B cell (primary cell): Measurements from ENCODE around the gene IFRD2. TPM values are rescaled to one million over a fixed set of nuclear protein-coding genes. Genes with fewer than 3 reads are reported as not detected.

Source experiments
- ATAC-seq: fragments of 200-7000 bp; cut with Tn5 transposase; one replicate; pipeline ENCODE4 v1.10.0; 2021; ENCODE audit warnings: low read depth, mild to moderate bottlenecking, moderate number of reproducible peaks, moderate library complexity
- CTCF ChIA-PET: fragments of 350-600 bp; sonication (Branson Sonifier 250); formaldehyde crosslinking; loops from one replicate; lab custom pipeline; 2021; ENCODE audit warnings: antibody characterized with exemption, inconsistent platforms; lab: Charles Lee
- POLR2A ChIA-PET: fragments of 350-600 bp; sonication (Branson Sonifier 250); formaldehyde crosslinking; loops from one replicate; lab custom pipeline; 2021; ENCODE audit warnings: antibody characterized with exemption; lab: Charles Lee
- DNase-seq: peaks from one replicate; pipeline ENCODE4 v3.0.0; 2013
- H2AFZ ChIP-seq: 2 replicates; pipeline ENCODE4 v1.6.1; 2012; ENCODE audit warnings: mild to moderate bottlenecking, low read depth, low read length; ENCODE audit not compliant: insufficient read depth, poor library complexity, severe bottlenecking
- H3K27ac ChIP-seq, 2 donors: 1 replicate in 1 of 2; 2 replicates in 1 of 2; pipeline ENCODE4 v1.5.1; 2012 to 2013; ENCODE audit warnings: low read length in 2 of 2, mild to moderate bottlenecking in 2 of 2, moderate library complexity in 1 of 2
- H3K27me3 ChIP-seq, 4 experiments: fragments of 200-600 bp in 1 of 4; sonication (generic) in 1 of 4; replicated peaks in 1 of 4; 1 replicate in 2 of 4; 2 replicates in 2 of 4; pipeline versions ENCODE4 v1.6.1 to v1.7.0; 2013 to 2016; ENCODE audit warnings: low read length in 3 of 4, mild to moderate bottlenecking in 2 of 4, mixed read lengths in 1 of 4, moderate library complexity in 1 of 4; ENCODE audit not compliant: insufficient read depth in 4 of 4, control insufficient read depth in 3 of 4; ENCODE audit errors: control extremely low read depth in 1 of 4
- H3K36me3 ChIP-seq, 2 experiments: replicated peaks in 1 of 2; 1 replicate in 1 of 2; 2 replicates in 1 of 2; pipeline versions ENCODE4 v1.6.1 to v1.7.1; 2013; ENCODE audit warnings: low read length in 1 of 2; ENCODE audit not compliant: insufficient read depth in 2 of 2, control insufficient read depth in 1 of 2; ENCODE audit errors: control extremely low read depth in 1 of 2, extremely low read depth in 1 of 2
- H3K4me1 ChIP-seq, 2 donors: fragments of 200-600 bp in 1 of 2; sonication (generic) in 1 of 2; 1 replicate in 1 of 2; 2 replicates in 1 of 2; pipeline versions ENCODE4 v1.5.1 to v1.6.1; 2013 to 2017; ENCODE audit warnings: low read length in 2 of 2; ENCODE audit not compliant: control insufficient read depth in 2 of 2, insufficient read depth in 2 of 2
- H3K4me2 ChIP-seq: replicated peaks from 2 replicates; pipeline ENCODE3; 2012; ENCODE audit warnings: mild to moderate bottlenecking, low read depth, low read length; ENCODE audit not compliant: poor library complexity, severe bottlenecking
- H3K4me3 ChIP-seq, 5 experiments: fragments of 200-600 bp in 1 of 5; sonication (generic) in 1 of 5; 1 replicate in 3 of 5; 2 replicates in 2 of 5; pipeline versions ENCODE4 v1.5.1 to v1.7.0; 2011 to 2016; ENCODE audit warnings: low read length in 4 of 5, mild to moderate bottlenecking in 4 of 5, low read depth in 2 of 5, control low read depth in 1 of 5, moderate library complexity in 1 of 5; ENCODE audit not compliant: insufficient read depth in 1 of 5; ENCODE audit errors: control extremely low read depth in 1 of 5, extremely low read depth in 1 of 5
- H3K79me2 ChIP-seq: fragments of 200-600 bp; sonication (generic); one replicate; pipeline ENCODE4 v1.6.0; 2016; ENCODE audit warnings: low read length; ENCODE audit not compliant: control insufficient read depth, insufficient read depth
- H3K9ac ChIP-seq: fragments of 200-600 bp; sonication (generic); 2 replicates; pipeline ENCODE4 v1.6.1; 2017; ENCODE audit warnings: mild to moderate bottlenecking, low read length, moderate library complexity
- H3K9me3 ChIP-seq, 3 donors: one replicate each; pipeline versions ENCODE4 v1.6.1 to v1.7.1; 2013; ENCODE audit warnings: low read length in 2 of 3; ENCODE audit not compliant: control insufficient read depth in 2 of 3, insufficient read depth in 1 of 3; ENCODE audit errors: control extremely low read depth in 1 of 3
- H4K20me1 ChIP-seq: 2 replicates; pipeline ENCODE4 v1.6.0; 2012; ENCODE audit warnings: mild to moderate bottlenecking, low read length; ENCODE audit not compliant: insufficient read depth, control insufficient read depth, poor library complexity, severe bottlenecking
- H3K27ac Mint-ChIP-seq: one replicate; pipeline ENCODE4 v1.8.0; 2021; ENCODE audit warnings: mixed read lengths
- H3K27me3 Mint-ChIP-seq: one replicate; pipeline ENCODE4 v1.8.0; 2021; ENCODE audit warnings: mixed read lengths
- H3K4me1 Mint-ChIP-seq: one replicate; pipeline ENCODE4 v1.8.0; 2021; ENCODE audit warnings: mixed read lengths
- H3K4me3 Mint-ChIP-seq: one replicate; pipeline ENCODE4 v1.8.0; 2021; ENCODE audit warnings: mixed read lengths
- H3K9me3 Mint-ChIP-seq: one replicate; pipeline ENCODE4 v1.8.0; 2022; ENCODE audit warnings: mixed read lengths; ENCODE audit not compliant: insufficient read depth
- CTCF ChIP-seq: fragments of 200-600 bp; IDR thresholded peaks from one replicate; pipeline ENCODE4 v1.8.0; 2022; ENCODE audit warnings: antibody characterized with exemption, mild to moderate bottlenecking
- EZH2 ChIP-seq: IDR thresholded peaks from 2 replicates; pipeline ENCODE4 v1.6.1; 2012; ENCODE audit warnings: borderline replicate concordance, low read depth, mild to moderate bottlenecking, moderate library complexity, low read length; ENCODE audit not compliant: insufficient read depth, poor library complexity, severe bottlenecking
- WGBS: methylation state at CpG from one replicate; pipeline ENCODE4 v1.1.5; 2013; ENCODE audit warnings: missing lambda C conversion rate; ENCODE audit not compliant: insufficient coverage; 5-methylcytosine and 5-hydroxymethylcytosine counted together
- intact Hi-C: fragments of 100-400 bp; cut with micrococcal nuclease; formaldehyde crosslinking; loops from one replicate; pipeline ENCODE4 v1.10.0; 2022
- polyA plus RNA-seq: library from polyadenylated mRNA; depleted of rRNA; stranded (reverse); fragments of >200 nt; gene quantifications from 2 replicates; pipeline ENCODE4 v1.2.3, GENCODE V29; 2012
- total RNA-seq, 2 donors: library from RNA; stranded (reverse); fragments of 120-200 nt in 1 of 2; gene quantifications; 1 replicate in 1 of 2; 2 replicates in 1 of 2; pipeline versions ENCODE4 v1.2.3 to v1.2.4, GENCODE V29; 2013 to 2022

The IFRD2 gene
- total and polyA plus RNA-seq, 2 donors (not counting 1 experiment from before 2014, with no cell fraction given), result 63.4 to 80.1 TPM

GRCh38 chr3:50318163-50318562, 25.9 kb upstream of the IFRD2 start:
- ChIA-PET CTCF (interaction anchor here (1.3 to 2.0 kb wide), 2 partner anchors 12 to 224 kb away, joined by 3 to 6 read pairs; no protein-coding TSS in a partner anchor), POLR2A (interaction anchor here (0.6 kb wide), 1 partner anchor 26 kb away, joined by 5 read pairs; no protein-coding TSS in a partner anchor)
- no peak overlapping the region for H3K4me3 ChIP-seq
- no peaks in the 10 kb centered on the region for H4K20me1 ChIP-seq
- TF ChIP-seq EZH2, result no peak
- TF ChIP-seq CTCF, result no peak
- DNase-seq (no peak), ATAC-seq (no peak)
- H3K4me1 Mint-ChIP-seq, result peaks cover 44% of the 10 kb centered on the region
- no peaks in the 10 kb centered on the region for H3K9me3 Mint-ChIP-seq
- 92% methylated on average over 11 of the region's 11 CpGs for WGBS
- no peak overlapping the region for H3K4me3 Mint-ChIP-seq
- intact Hi-C loops, result no loop called here
- no peak overlapping the region for H2AFZ ChIP-seq
- no peak overlapping the region for H3K27ac ChIP-seq
- H3K9me3 ChIP-seq, result peaks cover 0 to 3% (median 0%) of the 10 kb centered on the region in 3 donors
- H3K27ac Mint-ChIP-seq, result peak overlapping the region; percentile 72
- no peaks in the 10 kb centered on the region for H3K79me2 ChIP-seq
- peak overlapping the region; percentile 26 for H3K4me2 ChIP-seq
- no peak overlapping the region for H3K9ac ChIP-seq
- H3K36me3 ChIP-seq, result peaks cover 0 to 3% of the 10 kb centered on the region in 2 experiments
- no peaks in the 10 kb centered on the region for H3K27me3 Mint-ChIP-seq
- H3K27me3 ChIP-seq, result no peaks in the 10 kb centered on the region
- H3K4me1 ChIP-seq, result peaks cover 25 to 57% of the 10 kb centered on the region in 2 donors

GRCh38 chr3:50317300-50317699, 25.1 kb upstream of the IFRD2 start:
- H3K36me3 ChIP-seq, result peaks cover 0 to 3% of the 10 kb centered on the region in 2 experiments
- peaks cover 0 to 3% (median 0%) of the 10 kb centered on the region in 3 donors for H3K9me3 ChIP-seq
- H3K27ac ChIP-seq, result peak overlapping the region in 1 of 2 donors; percentile 4
- peaks cover 25 to 53% of the 10 kb centered on the region in 2 donors for H3K4me1 ChIP-seq
- no peak overlapping the region for H3K27ac Mint-ChIP-seq
- H4K20me1 ChIP-seq, result no peaks in the 10 kb centered on the region
- no peaks in the 10 kb centered on the region for H3K9me3 Mint-ChIP-seq
- ATAC-seq (no peak), DNase-seq (no peak)
- H3K27me3 ChIP-seq, result no peaks in the 10 kb centered on the region
- 88% methylated on average over 2 of the region's 6 CpGs for WGBS
- intact Hi-C loops, result no loop called here
- no peak overlapping the region for H2AFZ ChIP-seq
- H3K79me2 ChIP-seq, result no peaks in the 10 kb centered on the region
- H3K4me2 ChIP-seq, result no peak overlapping the region
- no peak overlapping the region for H3K4me3 Mint-ChIP-seq
- no peak overlapping the region for H3K9ac ChIP-seq
- ChIA-PET CTCF (no interaction called here), POLR2A (interaction anchor here (0.6 to 1.3 kb wide), 2 partner anchors 18 to 370 kb away, joined by 3 to 4 read pairs; no protein-coding TSS in a partner anchor)
- no peak overlapping the region for H3K4me3 ChIP-seq
- TF ChIP-seq EZH2, result no peak
- no peak for TF ChIP-seq CTCF
- H3K4me1 Mint-ChIP-seq, result peaks cover 39% of the 10 kb centered on the region
- no peaks in the 10 kb centered on the region for H3K27me3 Mint-ChIP-seq
